ENCODE data around the gene DOCK11. TPM values are rescaled to one million over a fixed set of nuclear protein-coding genes. Genes with fewer than 3 reads are reported as not detected.
"Not testable (repeated sequence)": the region's sequence is repeated elsewhere in the genome, so short reads cannot be mapped to it uniquely, and the experiment has no call there.

DOCK11 gene
- polyA plus RNA-seq, 1 of the 3 experiments (the other 2 are of a cell fraction): 34.8 TPM

- Histone ChIP-seq H2AFZ (ENCODE audit: low read depth) (no peak overlapping the region), H3K9ac (no peak overlapping the region), H3F3A (replicated peaks; ENCODE audit: insufficient read depth) (no peaks in the 10 kb centered on the region), H3K4me2 (0 out of 2 replicates have a peak overlapping the region, but pooled peaks have one; percentile 7), H3K4me3 (ENCODE audit: low read depth in 2 of 2, low read length in 1 of 2) (no peak overlapping the region), H3K27ac (ENCODE audit: low read depth in 2 of 2, low read length in 1 of 2) (peak overlapping the region in 1 of 2 experiments; percentile 46; a peak in 2 of 4 replicates), H3K27me3 (ENCODE audit: insufficient read depth) (no peaks in the 10 kb centered on the region), H3K9me2 (no peaks in the 10 kb centered on the region), H3K4me1 (ENCODE audit: control insufficient read depth in 1 of 2, insufficient read depth in 2 of 2, low read depth in 1 of 2, low read length in 1 of 2) (peaks cover 0 to 3% of the 10 kb centered on the region in 2 experiments; a peak in 2 of 4 replicates), H4K20me1 (ENCODE audit: insufficient read depth) (no peaks in the 10 kb centered on the region), H3K79me2 (ENCODE audit: insufficient read depth) (peaks cover 45% of the 10 kb centered on the region), H3K36me3 (replicated peaks in 1 of 2; ENCODE audit: control insufficient read depth in 1 of 2, insufficient read depth in 2 of 2, low read length in 1 of 2) (no peaks in the 10 kb centered on the region), H3K9me3 (no peaks in the 10 kb centered on the region)
- DNase-seq: no peak
- TF ChIP-seq JUND (IDR thresholded peaks at IDR 0.05): no peak
- no peak for TF ChIP-seq NFIC (IDR thresholded peaks at IDR 0.05; ENCODE audit: borderline replicate concordance)
- no peak for TF ChIP-seq EZH2phosphoT487 (IDR thresholded peaks at IDR 0.05; ENCODE audit: borderline replicate concordance, low read depth)
- TF ChIP-seq GATA2 (CRISPR knock-in tag; IDR thresholded peaks at IDR 0.05): no peak
- peak; percentile 41 for TF ChIP-seq FOSL2 (IDR thresholded peaks at IDR 0.05; ENCODE audit: borderline replicate concordance, low read depth)
- no peak for TF ChIP-seq CHD2 (IDR thresholded peaks at IDR 0.05; ENCODE audit: low read length, partially characterized antibody)
- WGBS (ENCODE audit: low lambda C conversion rate): 36% methylated on average over 4 of the region's 4 CpGs
- CTCF ChIA-PET: interaction anchor here (0.6 to 0.8 kb wide), 2 partner anchors 20 to 29 kb away, joined by 3 to 4 read pairs; no protein-coding TSS in a partner anchor
- POLR2A ChIA-PET: interaction anchor here (0.5 kb wide), 1 partner anchor 17 kb away, joined by 3 read pairs; no protein-coding TSS in a partner anchor
Observed at GRCh38 chrX:118730500-118731247, 235.1 kb downstream of the DOCK11 start.

GRCh38 chrX:118732551-118732950 is 236.9 kb downstream of the DOCK11 start:
- H3K36me3 ChIP-seq (replicated peaks in 1 of 2; ENCODE audit: control insufficient read depth in 1 of 2, insufficient read depth in 2 of 2, low read length in 1 of 2); POLR2A ChIA-PET; H3K4me3 ChIP-seq (ENCODE audit: low read depth in 2 of 2, low read length in 1 of 2); H3K9me3 ChIP-seq; DNase-seq; H3K9ac ChIP-seq; H3K4me2 ChIP-seq; CTCF ChIA-PET; H3K27ac ChIP-seq (ENCODE audit: low read depth in 2 of 2, low read length in 1 of 2); H4K20me1 ChIP-seq (ENCODE audit: insufficient read depth); H3K27me3 ChIP-seq (ENCODE audit: insufficient read depth); H2AFZ ChIP-seq (ENCODE audit: low read depth); H3K4me1 ChIP-seq (ENCODE audit: control insufficient read depth in 1 of 2, insufficient read depth in 2 of 2, low read depth in 1 of 2, low read length in 1 of 2); H3K9me2 ChIP-seq; H3F3A ChIP-seq (replicated peaks; ENCODE audit: insufficient read depth): not testable (repeated sequence)
- peaks cover 64% of the 10 kb centered on the region for H3K79me2 ChIP-seq (ENCODE audit: insufficient read depth)
- WGBS (ENCODE audit: low lambda C conversion rate): 47% methylated on average over 3 of the region's 3 CpGs

- H3K9me3 ChIP-seq: no peaks in the 10 kb centered on the region
- no peaks in the 10 kb centered on the region for H3K4me1 ChIP-seq (ENCODE audit: control insufficient read depth in 1 of 2, insufficient read depth in 2 of 2, low read depth in 1 of 2, low read length in 1 of 2)
- H3K79me2 ChIP-seq (ENCODE audit: insufficient read depth): peaks cover 65% of the 10 kb centered on the region
- H3K4me2 ChIP-seq: no peak overlapping the region
- H3K4me3 ChIP-seq (ENCODE audit: low read depth in 2 of 2, low read length in 1 of 2): no peak overlapping the region
- H3K9ac ChIP-seq: no peak overlapping the region
- H3K9me2 ChIP-seq: no peaks in the 10 kb centered on the region
- WGBS (ENCODE audit: low lambda C conversion rate): 76% methylated on average over 2 of the region's 2 CpGs
- CTCF ChIA-PET: no interaction called here
- no peak overlapping the region for H3K27ac ChIP-seq (ENCODE audit: low read depth in 2 of 2, low read length in 1 of 2)
- no peaks in the 10 kb centered on the region for H4K20me1 ChIP-seq (ENCODE audit: insufficient read depth)
- no peak for DNase-seq
- POLR2A ChIA-PET: no interaction called here
- no peaks in the 10 kb centered on the region for H3K36me3 ChIP-seq (replicated peaks in 1 of 2; ENCODE audit: control insufficient read depth in 1 of 2, insufficient read depth in 2 of 2, low read length in 1 of 2)
- H2AFZ ChIP-seq (ENCODE audit: low read depth): no peak overlapping the region
- no peaks in the 10 kb centered on the region for H3K27me3 ChIP-seq (ENCODE audit: insufficient read depth)
- H3F3A ChIP-seq (replicated peaks; ENCODE audit: insufficient read depth): no peaks in the 10 kb centered on the region
- TF ChIP-seq FOSL2 (IDR thresholded peaks at IDR 0.05; ENCODE audit: borderline replicate concordance, low read depth) (no peak), USF2 (IDR thresholded peaks at IDR 0.05; ENCODE audit: borderline replicate concordance, low read depth, low read length) (no peak), NRF1 (IDR thresholded peaks at IDR 0.05; ENCODE audit: low read depth, low read length) (no peak), CHD2 (IDR thresholded peaks at IDR 0.05; ENCODE audit: low read length, partially characterized antibody) (no peak), USF1 (IDR thresholded peaks at IDR 0.05; ENCODE audit: borderline replicate concordance, low read depth) (no peak), TAF1 (IDR thresholded peaks at IDR 0.05; ENCODE audit: borderline replicate concordance, low read depth, low read length) (no peak), TEAD4 (IDR thresholded peaks at IDR 0.05; ENCODE audit: borderline replicate concordance, insufficient read depth) (no peak), PBX3 (IDR thresholded peaks at IDR 0.05) (no peak), SMC3 (IDR thresholded peaks at IDR 0.05; ENCODE audit: low read depth, low read length) (no peak), MAX (IDR thresholded peaks at IDR 0.05; ENCODE audit: low read depth) (no peak), GABPA (IDR thresholded peaks at IDR 0.05; ENCODE audit: low read depth) (no peak), EZH2phosphoT487 (IDR thresholded peaks at IDR 0.05; ENCODE audit: borderline replicate concordance, low read depth) (no peak), YY1 (IDR thresholded peaks at IDR 0.05; ENCODE audit: low read depth) (no peak), RXRA (IDR thresholded peaks at IDR 0.05; ENCODE audit: borderline replicate concordance, low read depth) (no peak), NFIC (IDR thresholded peaks at IDR 0.05; ENCODE audit: borderline replicate concordance) (no peak)
Observed at GRCh38 chrX:118734909-118735308, 239.3 kb downstream of the DOCK11 start.
